Skeletal muscle satellite cell (primary cell): ENCODE results near the gene ELFN2.
"Not testable (repeated sequence)": the region's sequence is repeated elsewhere in the genome, so short reads cannot be mapped to it uniquely, and the experiment has no call there.

Source experiments
- H3K27me3 ChIP-seq: 2 replicates; pipeline ENCODE4 v1.7.0; 2013; ENCODE audit warnings: low read length; ENCODE audit not compliant: control insufficient read depth, insufficient read depth
- H3K36me3 ChIP-seq: 2 replicates; pipeline ENCODE4 v1.7.0; 2013; ENCODE audit warnings: mild to moderate bottlenecking, control low read depth, low read length; ENCODE audit not compliant: insufficient read depth
- H3K4me1 ChIP-seq: 2 replicates; pipeline ENCODE4 v1.7.0; 2013; ENCODE audit warnings: low read length; ENCODE audit not compliant: control insufficient read depth, insufficient read depth
- H3K4me2 ChIP-seq: 2 replicates; pipeline ENCODE4 v1.7.0; 2013; ENCODE audit warnings: mild to moderate bottlenecking, low read length
- H3K4me3 ChIP-seq: 2 replicates; pipeline ENCODE4 v1.7.0; 2013; ENCODE audit warnings: low read length
- H3K9ac ChIP-seq: 2 replicates; pipeline ENCODE4 v1.7.0; 2013; ENCODE audit warnings: mild to moderate bottlenecking, low read depth, low read length, moderate library complexity
- H3K9me3 ChIP-seq: replicated peaks from 2 replicates; pipeline ENCODE4 v1.7.0; 2013; ENCODE audit warnings: mild to moderate bottlenecking, control low read depth, low read length

ELFN2 gene

DNA sequence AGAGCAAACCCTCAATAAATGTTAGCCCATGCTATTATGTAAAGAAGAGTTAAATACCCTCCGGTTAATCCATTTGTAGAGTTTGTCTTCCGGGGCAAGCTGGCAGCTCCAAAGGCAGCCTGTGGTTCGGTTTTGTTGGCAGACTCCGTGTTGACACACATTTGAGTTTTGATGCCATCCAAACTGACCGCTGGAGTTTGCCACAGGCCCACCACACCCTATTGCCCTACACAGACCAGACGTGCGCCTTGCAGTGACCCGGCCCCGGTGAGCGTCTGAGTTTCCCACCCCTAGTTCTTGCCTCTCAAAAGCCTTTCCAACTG lies 25.1 kb downstream of the ELFN2 start:
- H3K4me3 ChIP-seq = no peak overlapping the region
- no peak overlapping the region for H3K9ac ChIP-seq
- H3K9me3 ChIP-seq = no peaks in the 10 kb centered on the region
- H3K36me3 ChIP-seq = no peaks in the 10 kb centered on the region
- H3K4me2 ChIP-seq = no peak overlapping the region
- H3K4me1 ChIP-seq = no peaks in the 10 kb centered on the region
- peaks cover 29% of the 10 kb centered on the region for H3K27me3 ChIP-seq

DNA sequence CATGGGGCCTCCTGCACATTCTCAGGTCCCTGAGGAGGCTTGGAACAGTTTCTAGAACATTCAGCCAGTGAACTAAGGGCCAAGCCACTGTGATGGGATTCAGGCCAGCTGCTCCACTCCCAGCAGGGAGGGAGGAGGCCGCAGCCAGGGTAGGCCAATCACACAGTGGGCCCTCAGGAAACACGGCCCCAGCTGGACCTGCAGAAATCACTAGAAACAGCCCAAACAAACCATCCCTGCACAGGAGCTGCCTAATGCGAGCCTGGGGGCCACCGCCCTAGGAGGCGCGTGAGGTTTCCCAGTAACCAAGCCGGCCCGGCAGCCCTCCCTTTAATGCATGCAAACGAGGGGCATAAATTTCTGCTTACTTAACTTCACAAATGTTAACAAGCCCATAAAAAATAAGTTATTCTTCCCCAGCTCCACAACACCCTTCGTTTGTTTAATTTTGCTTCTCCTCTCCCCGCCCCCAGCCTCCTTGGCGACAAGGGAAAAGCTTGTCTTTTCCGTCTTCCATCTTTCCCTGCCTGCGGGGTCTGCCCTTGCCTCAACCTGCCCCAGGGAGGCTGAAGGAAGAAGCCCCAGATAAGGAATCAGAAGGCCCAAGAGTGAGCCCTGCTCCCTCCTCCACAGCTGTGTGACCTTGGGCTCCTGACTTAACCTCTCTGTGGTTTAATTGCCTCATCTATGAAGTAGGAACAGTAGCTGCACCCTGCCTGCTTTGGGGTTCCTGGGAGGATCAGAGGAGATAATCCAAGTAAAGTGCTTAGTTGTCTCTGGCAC lies 25.7 kb downstream of the ELFN2 start:
- peaks cover 24% of the 10 kb centered on the region for H3K27me3 ChIP-seq
- no peak overlapping the region for H3K9ac ChIP-seq
- H3K4me3 ChIP-seq = no peak overlapping the region
- no peaks in the 10 kb centered on the region for H3K4me1 ChIP-seq
- no peaks in the 10 kb centered on the region for H3K9me3 ChIP-seq
- H3K36me3 ChIP-seq = no peaks in the 10 kb centered on the region
- no peak overlapping the region for H3K4me2 ChIP-seq

DNA sequence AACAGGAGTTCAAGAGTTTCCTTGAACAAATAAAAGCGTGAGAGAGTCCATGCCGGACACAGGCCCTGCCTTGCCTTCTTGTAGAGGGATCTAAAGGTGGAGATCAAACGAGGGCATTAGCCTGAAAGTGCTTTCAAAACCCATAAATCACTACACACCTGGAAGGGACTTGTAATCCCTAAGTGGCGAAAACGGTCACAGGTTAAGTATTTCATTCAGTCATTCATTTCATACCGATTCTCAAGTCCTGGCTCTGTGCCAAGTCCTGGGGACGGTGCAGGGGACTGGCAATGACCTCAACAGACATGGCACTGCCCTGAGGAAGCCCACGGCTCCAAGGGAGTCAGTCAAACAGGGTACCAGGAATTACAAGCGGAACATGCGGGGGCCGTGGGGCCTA lies 26.6 kb downstream of the ELFN2 start:
- Histone ChIP-seq H3K4me2 (no peak overlapping the region), H3K9me3 (no peaks in the 10 kb centered on the region), H3K4me1 (no peaks in the 10 kb centered on the region), H3K9ac (no peak overlapping the region), H3K36me3 (no peaks in the 10 kb centered on the region), H3K27me3 (peaks cover 22% of the 10 kb centered on the region), H3K4me3 (no peak overlapping the region)

DNA sequence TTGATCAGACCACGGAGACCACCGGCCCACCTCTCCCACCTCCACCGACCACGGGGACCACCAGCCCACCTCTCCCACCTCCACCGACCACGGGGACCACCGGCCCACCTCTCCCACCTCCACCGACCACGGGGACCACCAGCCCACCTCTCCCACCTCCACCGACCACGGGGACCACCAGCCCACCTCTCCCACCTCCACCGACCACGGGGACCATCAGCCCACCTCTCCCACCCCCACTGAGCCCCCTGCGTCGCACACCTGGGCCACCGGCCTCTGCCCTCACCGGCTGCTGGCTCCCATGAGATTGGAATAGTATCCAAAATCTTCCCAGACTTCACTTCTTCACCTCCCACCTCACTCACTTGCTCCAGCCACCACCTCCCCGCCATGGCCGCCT lies 27.8 kb downstream of the ELFN2 start:
- not testable (repeated sequence) for H3K4me1 ChIP-seq, H3K4me3 ChIP-seq, H3K4me2 ChIP-seq, H3K9ac ChIP-seq, H3K9me3 ChIP-seq, H3K36me3 ChIP-seq
- H3K27me3 ChIP-seq = peaks cover 13% of the 10 kb centered on the region

DNA sequence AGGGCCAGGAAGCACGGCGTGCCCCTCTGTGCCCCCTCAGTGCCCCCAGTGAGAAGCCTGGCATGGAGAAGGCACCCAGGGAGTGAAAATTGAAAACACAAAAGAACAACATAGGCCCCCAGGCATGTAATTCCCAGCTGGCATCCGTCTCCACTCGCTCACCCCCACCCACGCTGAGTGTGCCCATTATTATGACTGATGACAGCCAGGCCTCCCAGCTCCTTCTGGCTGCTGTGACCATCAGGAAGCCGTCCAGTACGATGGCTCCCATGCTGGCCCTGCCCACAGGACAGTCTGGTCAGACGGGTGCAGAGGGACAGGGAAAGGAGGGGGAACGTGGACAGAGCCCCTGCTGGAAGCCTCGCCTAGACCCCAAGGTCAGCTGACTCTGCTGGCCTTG lies 30.1 kb downstream of the ELFN2 start:
- Histone ChIP-seq H3K9me3 (no peaks in the 10 kb centered on the region), H3K9ac (no peak overlapping the region), H3K4me3 (no peak overlapping the region), H3K27me3 (peaks cover 3% of the 10 kb centered on the region), H3K4me2 (no peak overlapping the region), H3K4me1 (no peaks in the 10 kb centered on the region), H3K36me3 (no peaks in the 10 kb centered on the region)

DNA sequence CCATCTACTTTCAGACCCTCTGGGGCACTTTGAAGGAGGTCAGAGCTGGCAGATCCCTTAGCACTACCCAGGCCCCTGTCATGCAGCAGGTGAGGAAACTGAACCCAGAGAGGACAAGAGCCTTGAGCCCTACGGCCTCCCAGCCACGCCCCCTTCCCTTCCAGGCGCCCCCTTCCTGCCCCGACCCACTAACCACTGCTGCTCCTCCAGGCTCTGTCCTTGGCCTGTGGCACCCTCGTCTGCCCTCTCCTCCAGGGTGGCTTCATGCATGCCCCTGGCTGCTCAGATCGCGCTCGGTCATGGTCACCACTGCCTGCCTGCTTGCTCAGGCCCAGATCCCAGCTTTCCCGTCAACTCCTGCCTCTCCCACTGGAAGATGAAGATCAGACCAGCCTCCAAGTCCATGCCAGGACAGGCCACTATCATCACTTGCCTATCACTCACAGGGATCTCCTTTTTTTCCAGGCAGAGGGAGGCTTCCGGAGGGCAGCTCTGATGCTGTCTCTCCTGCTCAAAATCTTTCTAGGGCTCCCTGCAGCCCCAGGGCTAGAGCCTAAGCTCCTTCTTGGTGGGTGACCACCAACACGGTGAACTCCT lies 30.7 kb downstream of the ELFN2 start:
- H3K27me3 ChIP-seq = no peaks in the 10 kb centered on the region
- no peaks in the 10 kb centered on the region for H3K4me1 ChIP-seq
- no peaks in the 10 kb centered on the region for H3K9me3 ChIP-seq
- H3K9ac ChIP-seq = no peak overlapping the region
- H3K36me3 ChIP-seq = no peaks in the 10 kb centered on the region
- no peak overlapping the region for H3K4me3 ChIP-seq
- no peak overlapping the region for H3K4me2 ChIP-seq

DNA sequence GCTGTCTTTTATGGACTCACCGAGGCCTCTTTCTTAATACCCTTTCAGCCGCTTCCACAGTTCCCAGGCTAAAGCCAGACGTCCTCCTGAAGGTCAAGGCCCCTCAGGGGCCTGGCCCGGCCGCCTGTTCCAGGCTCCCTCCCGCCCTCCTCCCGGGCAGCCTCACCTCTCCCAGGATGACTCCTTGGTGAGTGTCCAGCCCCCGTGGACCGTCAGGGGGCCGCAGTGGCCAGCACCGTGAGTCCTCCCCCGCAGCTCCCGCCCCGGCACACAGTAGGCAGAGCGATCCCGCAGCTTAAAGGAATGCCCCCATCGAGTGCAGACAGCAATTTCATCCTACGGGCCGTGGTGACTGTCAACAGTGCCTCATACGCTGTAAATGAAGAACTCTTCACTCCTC lies 32.9 kb downstream of the ELFN2 start:
- no peaks in the 10 kb centered on the region for H3K36me3 ChIP-seq
- no peaks in the 10 kb centered on the region for H3K9me3 ChIP-seq
- H3K4me3 ChIP-seq = no peak overlapping the region
- H3K27me3 ChIP-seq = no peaks in the 10 kb centered on the region
- no peak overlapping the region for H3K4me2 ChIP-seq
- no peaks in the 10 kb centered on the region for H3K4me1 ChIP-seq
- no peak overlapping the region for H3K9ac ChIP-seq

DNA sequence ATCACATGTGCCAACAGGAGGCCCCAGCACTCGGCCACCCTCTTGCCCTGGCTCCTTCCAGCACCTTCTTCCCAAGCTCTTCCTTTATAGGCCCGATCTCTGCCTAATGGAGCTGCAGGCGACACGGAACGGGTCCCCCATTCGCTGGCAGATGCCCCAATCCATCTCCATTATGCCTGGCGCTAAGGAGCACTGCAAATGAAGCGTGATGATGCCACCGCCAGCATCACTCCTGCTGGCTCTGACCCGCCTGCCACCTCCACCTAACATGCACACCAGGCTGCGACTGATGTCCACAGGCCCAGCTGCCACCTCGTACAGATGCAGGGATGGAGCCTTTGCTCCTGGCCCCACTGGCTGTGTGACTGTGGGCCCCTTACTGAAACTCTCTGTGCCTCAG lies 33.5 kb downstream of the ELFN2 start:
- Histone ChIP-seq H3K36me3 (no peaks in the 10 kb centered on the region), H3K9ac (no peak overlapping the region), H3K4me1 (no peaks in the 10 kb centered on the region), H3K27me3 (no peaks in the 10 kb centered on the region), H3K4me2 (no peak overlapping the region), H3K4me3 (no peak overlapping the region), H3K9me3 (no peaks in the 10 kb centered on the region)

DNA sequence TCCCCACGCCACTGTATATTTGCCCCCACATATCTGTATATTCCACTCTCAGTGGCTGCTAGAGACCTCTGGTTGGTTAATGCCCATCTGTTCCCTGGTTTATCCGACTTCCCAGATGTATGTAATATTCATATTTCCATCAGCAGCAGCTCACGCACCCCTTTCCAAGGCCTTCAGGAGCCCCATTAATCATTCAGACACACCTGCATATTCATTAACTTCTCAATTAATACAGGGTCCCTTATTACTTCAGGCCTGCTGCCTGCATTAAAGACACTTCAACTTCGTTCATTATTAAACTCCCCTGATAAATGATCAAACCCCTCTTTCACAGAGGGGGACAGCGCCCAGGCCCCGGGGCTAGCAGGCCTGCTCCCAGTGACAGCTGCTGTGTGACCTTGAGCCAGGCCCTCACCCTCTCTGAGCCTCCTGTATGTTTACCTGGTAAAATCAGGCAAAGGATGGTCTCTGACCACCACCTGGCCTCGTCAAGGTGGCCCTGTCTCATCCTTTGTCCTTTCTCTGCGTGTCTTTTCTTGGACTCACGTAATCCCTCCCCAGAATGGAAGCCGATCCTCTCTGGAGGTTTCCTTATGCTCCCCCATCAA lies 34.5 kb downstream of the ELFN2 start:
- Histone ChIP-seq H3K4me2 (no peak overlapping the region), H3K9me3 (no peaks in the 10 kb centered on the region), H3K9ac (no peak overlapping the region), H3K4me1 (no peaks in the 10 kb centered on the region), H3K27me3 (no peaks in the 10 kb centered on the region), H3K4me3 (no peak overlapping the region), H3K36me3 (no peaks in the 10 kb centered on the region)

DNA sequence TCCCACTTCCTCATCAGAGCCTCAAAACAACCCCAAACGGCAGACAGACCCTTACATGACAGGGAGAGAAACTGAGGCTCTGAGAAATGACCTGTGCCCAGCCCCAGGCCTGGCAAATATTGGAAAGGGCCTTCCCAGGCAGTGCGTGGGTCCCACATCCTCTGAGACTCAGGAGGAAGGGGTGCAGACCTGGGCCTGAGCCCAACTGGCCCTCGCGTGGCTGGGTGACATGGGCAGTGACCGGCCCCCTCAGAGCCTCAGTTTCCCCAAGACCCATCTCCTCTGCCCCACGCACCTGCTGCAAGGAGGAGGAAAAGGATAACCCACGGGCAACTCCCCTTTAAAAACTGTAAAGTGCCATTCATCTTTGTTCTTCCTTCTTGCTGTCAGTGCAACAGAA lies 35.6 kb downstream of the ELFN2 start:
- peaks cover 1% of the 10 kb centered on the region for H3K27me3 ChIP-seq
- H3K4me2 ChIP-seq = no peak overlapping the region

DNA sequence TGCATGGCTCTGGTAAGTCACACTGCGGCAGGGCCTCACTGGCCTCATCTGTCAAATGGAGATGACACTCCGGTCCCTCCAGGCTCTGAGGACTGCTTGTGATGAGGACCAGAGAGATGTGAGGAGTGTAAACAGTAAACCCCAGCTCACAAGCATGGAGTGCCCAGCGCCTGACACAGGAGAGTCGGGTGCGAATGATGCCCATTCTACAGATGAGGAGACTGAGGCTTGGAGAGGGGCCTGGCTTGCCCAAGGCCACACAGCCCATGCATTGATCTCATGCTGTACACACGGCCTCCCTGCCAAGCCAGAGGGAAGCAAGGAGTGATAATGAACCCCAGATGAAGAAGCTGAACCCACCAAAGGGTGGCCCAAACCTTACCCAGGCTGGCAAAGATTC lies 37.2 kb downstream of the ELFN2 start:
- Histone ChIP-seq H3K9me3 (no peaks in the 10 kb centered on the region), H3K27me3 (peaks cover 4% of the 10 kb centered on the region), H3K9ac (no peak overlapping the region), H3K36me3 (no peaks in the 10 kb centered on the region), H3K4me2 (no peak overlapping the region), H3K4me3 (no peak overlapping the region), H3K4me1 (no peaks in the 10 kb centered on the region)

More for the DNA sequence above, 35.6 kb downstream of the ELFN2 start:
- H3K9me3 ChIP-seq = no peaks in the 10 kb centered on the region
- no peaks in the 10 kb centered on the region for H3K36me3 ChIP-seq
- no peak overlapping the region for H3K4me3 ChIP-seq
- H3K9ac ChIP-seq = no peak overlapping the region
- H3K4me1 ChIP-seq = no peaks in the 10 kb centered on the region

DNA sequence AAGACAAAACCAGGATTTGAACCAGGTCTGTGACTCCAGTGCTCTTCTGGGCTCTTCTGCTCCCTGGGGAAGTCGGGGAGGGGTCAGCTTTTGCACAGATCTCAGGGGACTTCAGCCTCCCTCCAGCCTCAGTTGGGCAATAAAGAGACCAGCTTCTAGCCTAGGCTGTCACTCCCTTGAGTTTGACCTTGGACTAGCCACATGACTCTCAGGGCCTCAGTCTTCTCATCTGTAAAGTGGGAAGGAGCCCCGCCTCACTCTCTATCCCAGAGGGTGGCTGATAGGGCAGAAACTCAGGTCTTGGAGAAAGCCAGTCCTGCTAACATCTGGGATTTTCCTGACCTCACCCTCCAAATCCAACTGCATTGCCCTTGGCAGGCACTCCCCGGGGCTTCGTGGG lies 38.7 kb downstream of the ELFN2 start:
- no peaks in the 10 kb centered on the region for H3K36me3 ChIP-seq
- no peaks in the 10 kb centered on the region for H3K9me3 ChIP-seq
- H3K9ac ChIP-seq = no peak overlapping the region
- no peak overlapping the region for H3K4me3 ChIP-seq
- H3K27me3 ChIP-seq = peaks cover 4% of the 10 kb centered on the region
- H3K4me1 ChIP-seq = peaks cover 3% of the 10 kb centered on the region
- H3K4me2 ChIP-seq = no peak overlapping the region
